GM10266 (cell line): ENCODE results near the gene HSPG2.

Source experiments
- DNase-seq: peaks from one replicate; pipeline ENCODE4 v3.0.0; 2012; ENCODE audit errors: extremely low spot score
- TF ChIP-seq, protein P1 (sequence below): IDR thresholded peaks from 2 replicates; pipeline ENCODE4 v1.5.1; 2012; ENCODE audit warnings: mild to moderate bottlenecking, low read depth; ENCODE audit not compliant: control insufficient read depth, insufficient read depth; ENCODE audit errors: missing control alignments

HSPG2 gene

DNA sequence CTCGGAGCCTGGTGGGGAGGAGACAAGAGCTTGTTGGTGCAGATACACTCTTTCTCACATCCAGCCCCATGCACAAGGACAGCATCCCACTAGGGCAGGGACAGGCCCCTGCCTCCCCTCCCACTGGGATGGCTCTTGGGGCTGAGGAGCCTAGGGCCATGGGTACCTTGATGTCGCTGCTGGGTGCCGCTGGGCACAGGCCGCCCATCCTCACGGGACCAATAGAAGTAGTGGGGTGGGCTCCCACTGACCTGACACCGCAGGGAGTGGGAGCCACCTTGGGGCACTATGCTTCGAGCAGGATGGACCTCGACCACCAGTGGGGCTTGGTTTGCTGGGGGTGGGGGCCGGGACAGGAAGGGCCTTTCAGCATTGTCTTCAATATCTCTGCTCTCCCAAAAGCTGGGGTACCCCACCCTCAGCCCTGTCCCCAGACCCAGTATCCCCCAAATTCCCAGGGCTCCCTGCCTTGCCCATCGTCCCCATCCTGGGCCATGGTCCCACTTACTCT is 77.4 kb downstream of the HSPG2 start:
- TF ChIP-seq, protein P1, sequence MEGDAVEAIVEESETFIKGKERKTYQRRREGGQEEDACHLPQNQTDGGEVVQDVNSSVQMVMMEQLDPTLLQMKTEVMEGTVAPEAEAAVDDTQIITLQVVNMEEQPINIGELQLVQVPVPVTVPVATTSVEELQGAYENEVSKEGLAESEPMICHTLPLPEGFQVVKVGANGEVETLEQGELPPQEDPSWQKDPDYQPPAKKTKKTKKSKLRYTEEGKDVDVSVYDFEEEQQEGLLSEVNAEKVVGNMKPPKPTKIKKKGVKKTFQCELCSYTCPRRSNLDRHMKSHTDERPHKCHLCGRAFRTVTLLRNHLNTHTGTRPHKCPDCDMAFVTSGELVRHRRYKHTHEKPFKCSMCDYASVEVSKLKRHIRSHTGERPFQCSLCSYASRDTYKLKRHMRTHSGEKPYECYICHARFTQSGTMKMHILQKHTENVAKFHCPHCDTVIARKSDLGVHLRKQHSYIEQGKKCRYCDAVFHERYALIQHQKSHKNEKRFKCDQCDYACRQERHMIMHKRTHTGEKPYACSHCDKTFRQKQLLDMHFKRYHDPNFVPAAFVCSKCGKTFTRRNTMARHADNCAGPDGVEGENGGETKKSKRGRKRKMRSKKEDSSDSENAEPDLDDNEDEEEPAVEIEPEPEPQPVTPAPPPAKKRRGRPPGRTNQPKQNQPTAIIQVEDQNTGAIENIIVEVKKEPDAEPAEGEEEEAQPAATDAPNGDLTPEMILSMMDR, result no peak

DNA sequence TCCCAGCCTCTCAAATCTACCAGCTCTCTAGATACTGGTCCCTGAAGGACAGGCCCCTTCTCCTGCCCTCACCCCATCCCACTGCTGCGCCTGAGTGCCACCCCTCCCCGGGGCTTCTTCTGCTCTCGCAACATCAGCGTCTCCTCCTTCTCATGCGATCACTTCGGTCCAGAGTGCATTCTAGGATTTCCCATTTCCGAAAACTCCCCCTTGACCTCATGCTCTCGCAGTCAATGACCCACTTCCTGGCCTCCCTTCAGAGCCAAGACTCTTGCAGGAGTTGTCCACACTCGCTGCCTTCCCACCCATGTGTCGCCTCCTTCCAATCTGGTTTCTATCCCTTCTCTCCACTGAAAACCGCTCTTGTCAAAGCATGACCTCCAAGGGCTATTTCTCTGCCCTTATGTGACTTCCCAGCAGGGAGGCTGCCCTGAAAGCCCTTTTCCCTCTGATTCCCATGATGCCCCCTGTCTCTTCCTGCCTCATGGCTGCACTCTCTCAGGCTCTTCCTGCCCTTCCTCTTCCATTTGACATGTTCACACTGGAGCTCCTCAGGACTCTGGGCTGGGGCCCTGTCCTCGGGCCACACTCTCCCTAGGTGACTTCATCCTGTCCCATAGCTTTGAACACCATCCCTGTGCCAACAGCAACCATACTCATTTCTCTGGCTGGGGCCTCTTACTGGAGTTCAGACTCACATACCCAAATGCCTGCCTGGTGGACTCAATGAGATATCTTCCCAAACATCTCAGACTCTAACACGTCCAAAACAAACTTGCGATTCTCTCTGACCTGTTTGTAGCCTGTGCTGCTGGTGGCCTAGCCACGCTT is 79.1 kb downstream of the HSPG2 start:
- TF ChIP-seq, protein P1, result no peak
- DNase-seq, result no peak

More for the DNA sequence above, 77.4 kb downstream of the HSPG2 start:
- DNase-seq, result no peak

DNA sequence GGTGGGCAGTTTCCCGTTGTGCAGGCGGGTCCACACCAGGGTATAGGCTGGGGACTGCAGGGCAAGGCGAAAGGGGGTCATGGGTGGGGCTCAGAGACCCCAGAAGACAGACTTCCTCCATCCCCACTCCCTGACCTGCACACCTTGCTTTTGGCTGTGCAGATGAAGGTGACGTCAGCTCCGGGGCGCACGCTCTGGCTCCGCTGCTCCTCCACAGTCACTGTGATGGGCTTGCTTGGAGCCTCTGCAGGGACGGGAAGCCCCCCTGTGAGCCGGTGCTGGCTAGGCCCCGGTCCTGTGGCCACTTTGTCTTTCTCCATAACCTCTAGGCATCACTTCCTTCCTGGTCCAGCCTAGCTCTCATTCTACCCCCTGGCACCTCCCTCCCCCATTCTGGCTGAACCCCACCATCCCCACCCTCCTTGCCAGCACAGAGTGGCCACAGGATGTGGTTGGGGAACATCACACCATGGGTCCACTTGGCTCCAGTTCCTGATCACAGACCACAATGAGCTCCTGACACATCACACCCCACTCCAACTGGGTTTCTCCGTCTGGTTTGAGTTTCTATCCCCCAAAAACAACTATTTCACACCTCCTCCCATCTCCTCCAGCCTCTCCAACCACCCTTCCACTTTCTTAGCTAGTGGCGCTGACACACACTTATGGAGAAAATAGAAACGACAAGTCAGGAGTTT is 79.8 kb downstream of the HSPG2 start:
- DNase-seq, result no peak
- TF ChIP-seq, protein P1, result no peak

DNA sequence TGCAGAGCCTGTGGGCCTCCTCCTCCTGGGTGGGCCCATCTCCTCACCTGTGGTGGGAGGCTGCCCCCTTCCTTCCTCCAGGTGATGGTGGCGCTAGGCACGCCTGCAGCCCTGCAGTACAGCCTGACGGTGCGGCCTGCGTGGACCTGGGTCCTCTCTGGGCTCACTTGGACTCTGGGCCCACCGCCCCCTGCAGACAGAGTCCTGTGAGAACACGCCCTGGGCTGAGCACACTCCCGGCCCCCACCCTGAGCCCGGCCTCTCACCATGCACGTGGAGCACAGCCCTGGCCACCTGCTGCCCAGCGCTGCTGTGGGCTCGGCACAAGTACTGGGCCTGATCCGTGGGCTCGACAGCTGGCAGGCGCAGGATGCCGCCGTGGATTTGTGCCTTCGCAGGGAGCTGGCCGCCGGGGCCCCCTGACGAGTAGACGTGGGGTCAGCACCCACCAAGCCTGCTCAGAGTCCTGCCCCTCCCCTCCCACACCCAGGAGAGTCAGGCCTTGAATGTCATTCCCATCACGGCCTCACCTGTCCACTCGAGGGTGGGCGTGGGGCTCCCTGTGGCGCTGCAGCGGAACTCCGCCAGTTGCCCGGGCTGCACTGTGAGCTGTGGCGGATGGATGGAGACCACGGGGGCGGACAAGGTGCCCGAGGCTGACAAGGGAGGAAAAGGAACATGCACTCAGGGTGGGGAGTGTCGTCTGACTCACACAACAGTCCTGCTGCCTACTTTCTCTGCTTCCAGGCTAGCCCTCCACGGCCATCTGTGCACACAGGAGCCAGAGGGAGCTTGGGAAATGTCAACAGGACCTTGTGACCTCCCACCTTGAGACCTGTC is 81.6 kb downstream of the HSPG2 start:
- DNase-seq, result no peak
- TF ChIP-seq, protein P1, result no peak

DNA sequence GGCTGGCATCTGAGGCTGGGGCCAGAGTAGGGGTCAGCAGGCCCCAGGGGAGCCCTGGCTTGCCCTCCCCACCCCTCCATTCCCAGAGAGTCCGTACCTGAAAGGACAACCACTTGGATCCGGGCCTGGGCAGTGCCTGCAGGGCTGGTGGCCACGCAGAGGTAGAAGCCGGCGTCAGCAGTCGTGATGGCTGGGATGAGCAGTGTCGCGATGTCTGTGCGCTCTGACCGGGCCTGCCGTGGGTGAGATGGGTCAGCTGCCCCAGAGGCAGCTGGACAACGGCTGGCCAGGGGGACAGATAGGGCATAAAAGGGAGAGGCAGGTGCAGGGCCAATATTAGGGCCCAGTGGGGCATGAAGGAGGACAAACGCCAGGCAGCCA is 82.4 kb downstream of the HSPG2 start:
- no peak for DNase-seq
- TF ChIP-seq, protein P1, result no peak

DNA sequence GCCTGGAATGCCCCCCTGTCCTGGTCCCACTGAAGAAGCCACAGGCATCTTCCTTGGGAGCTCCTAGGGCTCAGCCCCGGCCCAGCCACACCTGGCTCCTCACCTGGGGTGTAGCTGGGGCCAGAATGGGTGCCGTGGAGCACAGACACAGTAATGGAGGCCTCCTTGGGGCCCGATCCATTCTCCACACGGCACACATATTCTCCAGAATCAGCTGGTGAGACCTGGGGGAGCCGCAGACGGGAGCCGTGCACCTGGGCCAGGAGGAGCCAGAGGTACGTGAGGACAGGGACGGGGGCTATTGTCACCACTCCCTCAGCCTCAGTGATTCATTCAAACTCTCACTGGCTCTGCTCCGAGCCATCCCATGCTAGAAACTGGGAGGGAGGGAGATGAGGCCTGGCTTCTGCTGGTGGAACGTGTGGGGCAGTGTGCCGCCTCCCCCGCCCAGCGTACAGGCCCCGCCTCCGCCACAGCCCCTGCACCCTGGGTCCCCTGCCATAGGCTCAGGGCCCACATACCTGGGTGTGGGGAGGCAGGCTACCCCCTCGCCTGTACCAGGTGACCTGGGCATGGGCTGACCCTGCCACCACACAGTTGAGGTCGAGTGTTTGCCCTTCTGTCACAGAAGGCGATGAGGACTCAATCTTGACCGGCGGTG is 82.9 kb downstream of the HSPG2 start:
- DNase-seq, result no peak
- TF ChIP-seq, protein P1, result no peak
